ENCODE measurements around the gene SLC25A21. TPM values are rescaled to one million over a fixed set of nuclear protein-coding genes. Genes with fewer than 3 reads are reported as not detected.

The SLC25A21 gene
- total and polyA plus RNA-seq, 2 experiments from 2014 or later: 10.6 to 12.1 TPM

DNA sequence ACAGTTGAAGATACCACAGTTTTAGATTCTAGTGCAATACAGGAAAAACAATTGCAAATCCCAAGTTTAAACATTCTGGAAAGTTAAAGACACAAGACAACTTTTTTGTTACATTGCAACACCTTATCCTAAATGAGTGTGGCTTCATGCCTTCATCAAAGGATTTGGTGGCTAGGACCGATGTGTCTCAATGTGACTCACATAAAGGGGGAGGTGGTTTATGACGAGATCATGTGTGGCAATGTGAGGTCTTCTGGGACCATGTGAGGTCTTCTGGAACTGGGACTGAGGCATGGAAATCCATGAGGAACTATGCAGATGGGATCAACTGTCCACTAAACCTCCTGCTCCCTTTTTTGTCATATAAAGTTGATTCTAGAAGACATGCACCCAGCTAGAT lies 344.5 kb downstream of the SLC25A21 start (continued):
- TF ChIP-seq ZNF462 (CRISPR knock-in tag; IDR thresholded peaks at IDR 0.05): no peak
- no peak for TF ChIP-seq STAT1 (IDR thresholded peaks at IDR 0.05; ENCODE audit: unreplicated experiment)

DNA sequence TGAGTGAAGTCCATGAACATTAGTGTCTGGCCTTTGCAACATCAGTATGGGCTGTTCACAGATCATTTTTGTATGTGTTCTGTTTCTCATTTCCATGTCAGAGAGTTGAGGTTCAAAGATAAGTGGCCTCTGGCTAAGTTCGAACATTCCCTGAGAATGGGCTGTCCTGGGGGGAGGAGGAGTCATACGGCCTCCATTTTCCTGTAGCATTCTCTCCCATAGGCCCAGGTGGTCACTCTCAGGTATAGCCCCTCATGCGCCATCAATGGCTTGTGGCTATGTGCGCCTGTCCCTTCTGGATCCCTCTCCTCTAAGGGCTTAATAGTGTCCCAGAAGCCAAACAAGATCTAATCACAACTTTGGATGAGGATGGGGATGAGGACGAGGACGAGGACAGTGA lies 345.8 kb downstream of the SLC25A21 start:
- Mint-ChIP-seq H3K9me3 (no peaks in the 10 kb centered on the region), H3K4me1 (peaks cover 22% of the 10 kb centered on the region), H3K27ac (peak overlapping the region; percentile 28; the same call in 1 of the 2 replicates), H3K36me3 (ENCODE audit: low read depth) (no peaks in the 10 kb centered on the region), H3K27me3 (ENCODE audit: insufficient read depth, low read depth, poor library complexity) (peaks cover 8% of the 10 kb centered on the region), H3K4me3 (no peak overlapping the region)
- Histone ChIP-seq H3K9me2 (ENCODE audit: insufficient read depth) (peaks cover 10% of the 10 kb centered on the region; the same call in 1 of the 2 replicates), H3K27ac (ENCODE audit: low read depth) (no peak overlapping the region), H4K20me1 (replicated peaks; ENCODE audit: insufficient read depth) (no peaks in the 10 kb centered on the region), H3K4me1 (ENCODE audit: insufficient read depth) (peaks cover 13% of the 10 kb centered on the region), H3K36me3 (ENCODE audit: insufficient read depth) (no peaks in the 10 kb centered on the region), H3K4me2 (peak overlapping the region; percentile 27), H3K79me2 (replicated peaks; ENCODE audit: insufficient read depth) (no peaks in the 10 kb centered on the region), H3K4me3 (no peak overlapping the region), H3F3A (replicated peaks; ENCODE audit: low read depth) (no peaks in the 10 kb centered on the region), H3K27me3 (ENCODE audit: insufficient read depth) (no peaks in the 10 kb centered on the region), H2AFZ (peak overlapping the region; percentile 53; the same call in 1 of the 2 replicates)
- no peak for DNase-seq (ENCODE audit: low spot score)
- peak; percentile 55 for ATAC-seq
- no peak for TF ChIP-seq ZNF462 (CRISPR knock-in tag; IDR thresholded peaks at IDR 0.05)
- TF ChIP-seq, protein P1, sequence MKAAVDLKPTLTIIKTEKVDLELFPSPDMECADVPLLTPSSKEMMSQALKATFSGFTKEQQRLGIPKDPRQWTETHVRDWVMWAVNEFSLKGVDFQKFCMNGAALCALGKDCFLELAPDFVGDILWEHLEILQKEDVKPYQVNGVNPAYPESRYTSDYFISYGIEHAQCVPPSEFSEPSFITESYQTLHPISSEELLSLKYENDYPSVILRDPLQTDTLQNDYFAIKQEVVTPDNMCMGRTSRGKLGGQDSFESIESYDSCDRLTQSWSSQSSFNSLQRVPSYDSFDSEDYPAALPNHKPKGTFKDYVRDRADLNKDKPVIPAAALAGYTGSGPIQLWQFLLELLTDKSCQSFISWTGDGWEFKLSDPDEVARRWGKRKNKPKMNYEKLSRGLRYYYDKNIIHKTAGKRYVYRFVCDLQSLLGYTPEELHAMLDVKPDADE (IDR thresholded peaks at IDR 0.05): no peak
- TF ChIP-seq JUNB (IDR thresholded peaks at IDR 0.05; ENCODE audit: unreplicated experiment): no peak
- TF ChIP-seq NANOG (IDR thresholded peaks at IDR 0.05; ENCODE audit: borderline replicate concordance): no peak

Data from GM23338 (cell line).